Pancreas (tissue), 10 donors: ENCODE data around the gene LRRC37A. TPM values are rescaled to one million over a fixed set of nuclear protein-coding genes. Genes with fewer than 3 reads are reported as not detected.
A peak's percentile ranks its signal among the peaks of the same experiment; 100 is the strongest.
"Not testable (repeated sequence)": the region's sequence is repeated elsewhere in the genome, so short reads cannot be mapped to it uniquely, and the experiment has no call there.

ENCODE experiments used
- ATAC-seq, 4 donors: fragments of 200-7000 bp; cut with Tn5 transposase; one replicate each; pipeline versions ENCODE4 v1.8.0 to v1.9.1; 2020; ENCODE audit warnings: mild to moderate bottlenecking in 4 of 4, moderate library complexity in 4 of 4
- DNase-seq, 6 donors: peaks; one replicate each; pipeline ENCODE4 v3.0.0-alpha.2; 2020
- FAIRE-seq: peaks from 2 replicates; lab custom pipeline; 2012; peaks lifted over from hg19 to GRCh38; lab: Jason Lieb, UNC
- H3K27ac ChIP-seq, 4 donors: fragments of 200-600 bp; sonication (generic); 1 replicate in 3 of 4; 2 replicates in 1 of 4; pipeline versions ENCODE4 v1.5.0 to v1.8.0; 2020
- H3K27me3 ChIP-seq, 4 donors: fragments of 200-600 bp; one replicate each; pipeline ENCODE4 v1.8.0; 2021
- H3K36me3 ChIP-seq, 3 donors: fragments of 200-600 bp; sonication (generic) in 1 of 3; one replicate each; pipeline versions ENCODE4 v1.5.0 to v1.8.0; 2020 to 2021
- H3K4me1 ChIP-seq, 3 donors: fragments of 200-600 bp; one replicate each; pipeline ENCODE4 v1.8.0; 2021
- H3K4me3 ChIP-seq, 4 donors: fragments of 200-600 bp; sonication (generic) in 2 of 4; one replicate each; pipeline versions ENCODE4 v1.5.0 to v1.8.0; 2020 to 2021
- H3K9me3 ChIP-seq, 4 donors: fragments of 200-600 bp; one replicate each; pipeline ENCODE4 v1.8.0; 2021
- CTCF ChIP-seq, 4 donors: fragments of 200-600 bp; sonication (generic) in 3 of 4; IDR thresholded peaks; one replicate each; pipeline versions ENCODE4 v1.5.0 to v1.8.0; 2021; ENCODE audit warnings: antibody characterized with exemption in 4 of 4
- WGBS, 2 donors: extraction: QIAGEN DNeasy Blood & Tissue Kit; methylation state at CpG; one replicate each; pipeline ENCODE4 v1.1.7; 2013; 5-methylcytosine and 5-hydroxymethylcytosine counted together
- intact Hi-C, 3 donors: fragments of 100-400 bp; cut with DNase I; formaldehyde crosslinking; loops; one replicate each; pipeline versions ENCODE4 v1.11.1 to v1.14.2; 2022
- polyA plus RNA-seq, 2 donors: library from polyadenylated mRNA; stranded (reverse); fragments of 200-250 nt; gene quantifications; one replicate each; pipeline ENCODE4 v1.2.3, GENCODE V29; 2013
- total RNA-seq, 6 donors: library from RNA; stranded (reverse); fragmentation: NEBNext Ultra II Directional in 4 of 6; extraction: Animal tissue kit (Norgen Biotek cat#: 25700) in 4 of 6; gene quantifications; one replicate each; pipeline versions ENCODE4 v1.2.1 to v1.2.4, GENCODE V29; 2021 to 2023
- donor health status: healthy with polysubstance abuse.
- donor health status: DM: no; HTN: no; CAD: no; lungs with moderate emphysema.
- donor health status: DM: no; HTN: no; CAD: no.
- donor health status: control.
- donor health status: control.
- donor health status: Bipolar disorder and iron deficiency.
- donor health status: DM: yes; HTN: yes; CAD: no.
- donor health status: DM: no; HTN: no; CAD: no.
- donor health status: DM: no; HTN: no; CAD: no.
- donor health status: DM: yes; HTN: yes; CAD: no.

Gene LRRC37A
- total and polyA plus RNA-seq, 8 donors: 0.58 to 2.9 (median 1.4) TPM

- no peaks in the 10 kb centered on the region for H3K36me3 ChIP-seq
- no peak for DNase-seq
- H3K4me3 ChIP-seq: no peak overlapping the region
- H3K9me3 ChIP-seq: no peaks in the 10 kb centered on the region
- peaks cover 5 to 9% (median 6%) of the 10 kb centered on the region in 3 donors for H3K4me1 ChIP-seq
- no peak for ATAC-seq
- no peak overlapping the region for H3K27ac ChIP-seq
- intact Hi-C loops: no loop called here
- no peaks in the 10 kb centered on the region for H3K27me3 ChIP-seq
- TF ChIP-seq CTCF (IDR thresholded peaks at IDR 0.05): no peak
- 67 to 74% methylated on average over 6 of the region's 6 CpGs for WGBS, 2 donors
- FAIRE-seq: no peak
Observed at GRCh38 chr17:46273541-46274236, 21.2 kb upstream of the LRRC37A start.

GRCh38 chr17:46274238-46274637 lies 20.7 kb upstream of the LRRC37A start:
- no peaks in the 10 kb centered on the region for H3K9me3 ChIP-seq
- H3K4me3 ChIP-seq: no peak overlapping the region
- no peak for TF ChIP-seq CTCF (IDR thresholded peaks at IDR 0.05)
- ATAC-seq: no peak
- intact Hi-C loops: no loop called here
- peaks cover 5 to 6% (median 6%) of the 10 kb centered on the region in 3 donors for H3K4me1 ChIP-seq
- H3K36me3 ChIP-seq: no peaks in the 10 kb centered on the region
- WGBS, 2 donors: 43 to 45% methylated on average over 3 of the region's 3 CpGs
- no peak overlapping the region for H3K27ac ChIP-seq
- no peaks in the 10 kb centered on the region for H3K27me3 ChIP-seq
- DNase-seq: no peak
- FAIRE-seq: no peak

- H3K9me3 ChIP-seq, intact Hi-C loops, H3K4me1 ChIP-seq, H3K4me3 ChIP-seq, H3K27ac ChIP-seq, H3K36me3 ChIP-seq, H3K27me3 ChIP-seq, FAIRE-seq: not testable (repeated sequence)
- 63 to 64% methylated on average over 3 of the region's 3 CpGs for WGBS, 2 donors
- DNase-seq (peak in 2 of 6 donors; percentile 5 to 7), ATAC-seq (peak in 1 of 4 donors; percentile 32)
Observed at GRCh38 chr17:46276728-46277479, 18.0 kb upstream of the LRRC37A start.

GRCh38 chr17:46281336-46281735 lies 13.6 kb upstream of the LRRC37A start:
- 85 to 94% methylated on average over 4 of the region's 4 CpGs for WGBS, 2 donors
- H3K4me3 ChIP-seq, H3K36me3 ChIP-seq, H3K4me1 ChIP-seq, intact Hi-C loops, ATAC-seq, H3K27me3 ChIP-seq, H3K9me3 ChIP-seq, H3K27ac ChIP-seq, DNase-seq, FAIRE-seq: not testable (repeated sequence)

GRCh38 chr17:46282635-46283034 lies 12.3 kb upstream of the LRRC37A start:
- H3K27ac ChIP-seq, H3K4me3 ChIP-seq, H3K4me1 ChIP-seq, ATAC-seq, H3K27me3 ChIP-seq, H3K36me3 ChIP-seq, intact Hi-C loops, DNase-seq, FAIRE-seq, H3K9me3 ChIP-seq: not testable (repeated sequence)
- whole genome bisulfite sequencing, 2 donors: 91 to 98% methylated on average over 11 to 12 of the region's 12 CpGs

GRCh38 chr17:46284467-46284866 lies 10.5 kb upstream of the LRRC37A start:
- H3K27me3 ChIP-seq, H3K36me3 ChIP-seq, H3K4me1 ChIP-seq, H3K27ac ChIP-seq, FAIRE-seq, ATAC-seq, intact Hi-C loops, H3K4me3 ChIP-seq, H3K9me3 ChIP-seq: not testable (repeated sequence)
- DNase-seq: peak in 1 of 6 donors; percentile 6
- whole genome bisulfite sequencing, 2 donors: 86% methylated on average over 1 of the region's 1 CpG; no CpG with 5 or more reads in 1 of the 2 donors

- H3K9me3 ChIP-seq, H3K27ac ChIP-seq, DNase-seq, intact Hi-C loops, FAIRE-seq, H3K27me3 ChIP-seq, H3K4me3 ChIP-seq, H3K4me1 ChIP-seq, H3K36me3 ChIP-seq: not testable (repeated sequence)
- ATAC-seq: peak in 2 of 4 donors; percentile 17 to 38
- 63 to 85% methylated on average over 2 of the region's 2 CpGs for WGBS, 2 donors
Observed at GRCh38 chr17:46285500-46285899, 9.4 kb upstream of the LRRC37A start.
